GM19395 (cell line): ENCODE data around the gene NUDT14.

Source experiments
- ATAC-seq: cut with Tn5 transposase; IDR thresholded peaks from one replicate; pipeline ENCODE4 v1.9.1; 2021; ENCODE audit warnings: mild to moderate bottlenecking, moderate library complexity; ENCODE audit not compliant: unreplicated experiment

Gene NUDT14

GRCh38 chr14:105212541-105213300 lies 31.6 kb upstream of the NUDT14 start:
- no peak for ATAC-seq

GRCh38 chr14:105211758-105212089 lies 30.6 kb upstream of the NUDT14 start:
- ATAC-seq, result no peak

GRCh38 chr14:105211086-105211757 lies 30.1 kb upstream of the NUDT14 start:
- no peak for ATAC-seq

- ATAC-seq, result no peak
Measured at GRCh38 chr14:105210266-105211025, 29.3 kb upstream of the NUDT14 start.

GRCh38 chr14:105209646-105210045 lies 28.5 kb upstream of the NUDT14 start:
- ATAC-seq, result no peak

- ATAC-seq, result no peak
Measured at GRCh38 chr14:105209091-105209490, 28.0 kb upstream of the NUDT14 start.

GRCh38 chr14:105208738-105209075 lies 27.6 kb upstream of the NUDT14 start:
- ATAC-seq, result no peak

- no peak for ATAC-seq
Measured at GRCh38 chr14:105207996-105208737, 27.1 kb upstream of the NUDT14 start.

- ATAC-seq, result no peak
Measured at GRCh38 chr14:105207460-105207901, 26.4 kb upstream of the NUDT14 start.

- ATAC-seq, result no peak
Measured at GRCh38 chr14:105206873-105207272, 25.8 kb upstream of the NUDT14 start.

GRCh38 chr14:105205673-105206208 lies 24.6 kb upstream of the NUDT14 start:
- no peak for ATAC-seq

GRCh38 chr14:105204931-105205672 lies 24.0 kb upstream of the NUDT14 start:
- ATAC-seq, result no peak

- no peak for ATAC-seq
Measured at GRCh38 chr14:105204206-105204930, 23.3 kb upstream of the NUDT14 start.

- ATAC-seq, result no peak
Measured at GRCh38 chr14:105203701-105204100, 22.6 kb upstream of the NUDT14 start.

GRCh38 chr14:105203057-105203531 lies 22.0 kb upstream of the NUDT14 start:
- no peak for ATAC-seq

- no peak for ATAC-seq
Measured at GRCh38 chr14:105201925-105202513, 20.9 kb upstream of the NUDT14 start.

- no peak for ATAC-seq
Measured at GRCh38 chr14:105201156-105201924, 20.2 kb upstream of the NUDT14 start.

- ATAC-seq, result no peak
Measured at GRCh38 chr14:105200641-105201040, 19.5 kb upstream of the NUDT14 start.
